Caco-2 (cell line): ENCODE data around the gene TXLNG. TPM values are rescaled to one million over a fixed set of nuclear protein-coding genes. Genes with fewer than 3 reads are reported as not detected.
"Not testable (repeated sequence)": the region's sequence is repeated elsewhere in the genome, so short reads cannot be mapped to it uniquely, and the experiment has no call there.

Source experiments
- BruUV-seq: library from RNA; stranded (reverse); fragments of 400-500 nt; replicated peaks from 2 replicates; lab custom pipeline; 2021; lab: Mats Ljungman, UMichigan
- CTCF ChIA-PET: fragments of 300-600 bp; sonication (Branson Sonifier 250); formaldehyde crosslinking; loops from one replicate; lab custom pipeline; 2022; ENCODE audit warnings: antibody characterized with exemption; lab: Charles Lee
- POLR2A ChIA-PET: fragments of 300-600 bp; sonication (Branson Sonifier 250); formaldehyde crosslinking; loops from one replicate; lab custom pipeline; 2022; ENCODE audit warnings: antibody characterized with exemption; lab: Charles Lee
- DNase-seq, 2 experiments: peaks; one replicate each; pipeline versions ENCODE4 v3.0.0 to v3.0.0-alpha.2; 2020 to 2022
- H3K27me3 ChIP-seq: replicated peaks from 2 replicates; pipeline ENCODE4 v1.6.0; 2011; ENCODE audit warnings: low read length; ENCODE audit not compliant: control insufficient read depth, insufficient read depth
- H3K36me3 ChIP-seq: 2 replicates; pipeline ENCODE4 v1.5.1; 2011; ENCODE audit warnings: low read length; ENCODE audit not compliant: control insufficient read depth, insufficient read depth
- H3K4me1 ChIP-seq: fragments of 250-450 bp; sonication (Bioruptor Pico); 2 replicates; pipeline ENCODE4 v1.5.1; 2020; ENCODE audit warnings: mild to moderate bottlenecking
- H3K4me3 ChIP-seq: 2 replicates; pipeline ENCODE4 v1.5.1; 2011; ENCODE audit warnings: low read depth, mild to moderate bottlenecking, control low read depth, low read length
- H3K9me3 ChIP-seq: fragments of 250-450 bp; sonication (Bioruptor Pico); 2 replicates; pipeline ENCODE4 v1.5.1; 2020; ENCODE audit warnings: mild to moderate bottlenecking, moderate library complexity
- H3K27ac Mint-ChIP-seq: one replicate; pipeline ENCODE4 v1.8.0; 2022; ENCODE audit warnings: mixed read lengths; ENCODE audit not compliant: unreplicated experiment
- H3K27me3 Mint-ChIP-seq: one replicate; pipeline ENCODE4 v1.8.0; 2022; ENCODE audit warnings: mixed read lengths; ENCODE audit not compliant: insufficient read depth, unreplicated experiment
- H3K36me3 Mint-ChIP-seq: one replicate; pipeline ENCODE4 v1.8.0; 2022; ENCODE audit warnings: mild to moderate bottlenecking, mixed read lengths; ENCODE audit not compliant: insufficient read depth, unreplicated experiment
- H3K4me1 Mint-ChIP-seq: one replicate; pipeline ENCODE4 v1.8.0; 2022; ENCODE audit warnings: low read depth, mixed read lengths; ENCODE audit not compliant: unreplicated experiment
- H3K4me3 Mint-ChIP-seq: one replicate; pipeline ENCODE4 v1.8.0; 2022; ENCODE audit warnings: mild to moderate bottlenecking, moderate library complexity, mixed read lengths; ENCODE audit not compliant: unreplicated experiment
- H3K9me3 Mint-ChIP-seq: one replicate; pipeline ENCODE4 v1.8.0; 2022; ENCODE audit warnings: mixed read lengths; ENCODE audit not compliant: unreplicated experiment
- CTCF ChIP-seq, 2 experiments: fragments of 200-600 bp in 1 of 2; IDR thresholded peaks; 1 replicate in 1 of 2; 2 replicates in 1 of 2; pipeline versions ENCODE4 v1.5.1 to v1.8.0; 2011 to 2022; ENCODE audit warnings: antibody characterized with exemption in 1 of 2, control low read depth in 1 of 2, inconsistent platforms in 1 of 2, low read depth in 1 of 2, low read length in 1 of 2, mild to moderate bottlenecking in 1 of 2, moderate library complexity in 1 of 2; ENCODE audit not compliant: insufficient read depth in 1 of 2, severe bottlenecking in 1 of 2, unreplicated experiment in 1 of 2
- intact Hi-C: fragments of 100-400 bp; cut with micrococcal nuclease; formaldehyde crosslinking; loops from one replicate; pipeline ENCODE4 v1.10.0; 2022; ENCODE audit not compliant: unreplicated experiment
- total RNA-seq: library from RNA; stranded (reverse); gene quantifications from 2 replicates; pipeline ENCODE4 v1.2.3, GENCODE V29; 2022

TXLNG gene
- total RNA-seq, 1 experiment from 2014 or later, result 18.3 TPM

- Histone ChIP-seq H3K4me1 (0 out of 2 replicates have a peak, but pooled peaks cover 7% of the 10 kb centered on the region), H3K36me3 (no peaks in the 10 kb centered on the region), H3K4me3 (no peak overlapping the region), H3K27me3 (no peaks in the 10 kb centered on the region), H3K9me3 (no peaks in the 10 kb centered on the region)
- Mint-ChIP-seq H3K36me3 (peaks cover 12% of the 10 kb centered on the region), H3K9me3 (no peaks in the 10 kb centered on the region), H3K27ac (no peak overlapping the region), H3K4me1 (no peaks in the 10 kb centered on the region), H3K27me3 (no peaks in the 10 kb centered on the region), H3K4me3 (no peak overlapping the region)
- ChIA-PET POLR2A (no interaction called here), CTCF (no interaction called here)
- no peak for TF ChIP-seq CTCF (IDR thresholded peaks at IDR 0.05; ENCODE audit: insufficient read depth in 1 of 2, low read depth in 1 of 2, low read length in 1 of 2, severe bottlenecking in 1 of 2, unreplicated experiment in 1 of 2)
- BruUV-seq, result no TSS peak
- no peak for DNase-seq
- intact Hi-C loops, result no loop called here
Measured at GRCh38 chrX:16774746-16775145, 11.5 kb upstream of the TXLNG start.

- Mint-ChIP-seq H3K36me3 (peaks cover 4% of the 10 kb centered on the region), H3K27me3 (no peaks in the 10 kb centered on the region), H3K27ac (no peak overlapping the region), H3K9me3 (no peaks in the 10 kb centered on the region), H3K4me3 (no peak overlapping the region), H3K4me1 (no peaks in the 10 kb centered on the region)
- no peaks in the 10 kb centered on the region for H3K9me3 ChIP-seq
- no peaks in the 10 kb centered on the region for H3K4me1 ChIP-seq
- no peak for TF ChIP-seq CTCF (IDR thresholded peaks at IDR 0.05; ENCODE audit: insufficient read depth in 1 of 2, low read depth in 1 of 2, low read length in 1 of 2, severe bottlenecking in 1 of 2, unreplicated experiment in 1 of 2)
- POLR2A ChIA-PET, result no interaction called here
- DNase-seq, result no peak
- H3K36me3 ChIP-seq, result no peaks in the 10 kb centered on the region
- H3K4me3 ChIP-seq, result no peak overlapping the region
- H3K27me3 ChIP-seq, result no peaks in the 10 kb centered on the region
- BruUV-seq, result no TSS peak
- CTCF ChIA-PET, result no interaction called here
- intact Hi-C loops, result no loop called here
Measured at GRCh38 chrX:16778545-16778944, 7.7 kb upstream of the TXLNG start.

DNA sequence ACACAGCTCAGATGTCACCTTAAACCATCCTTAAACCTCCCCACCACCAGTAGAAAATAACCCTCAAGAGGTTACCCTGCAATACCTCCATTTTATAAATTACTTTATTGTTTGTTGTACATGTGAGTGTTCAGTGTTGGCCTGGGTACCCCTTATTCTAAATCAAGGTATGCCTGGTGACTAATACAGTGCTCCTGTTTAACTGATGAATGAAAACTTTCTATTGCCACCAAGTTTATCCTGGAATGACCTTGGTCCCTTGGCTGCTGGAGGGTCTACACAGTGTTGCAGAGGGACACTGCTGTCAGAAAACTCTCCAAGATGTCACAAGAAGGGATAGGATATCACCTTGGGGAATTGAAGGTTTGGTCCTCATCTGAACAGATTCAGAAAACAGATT is 7.3 kb upstream of the TXLNG start:
- no peaks in the 10 kb centered on the region for H3K36me3 ChIP-seq
- H3K36me3 Mint-ChIP-seq, result peaks cover 4% of the 10 kb centered on the region
- no peaks in the 10 kb centered on the region for H3K4me1 ChIP-seq
- intact Hi-C loops, result no loop called here
- POLR2A ChIA-PET, result no interaction called here
- no peaks in the 10 kb centered on the region for H3K27me3 Mint-ChIP-seq
- H3K4me1 Mint-ChIP-seq, result no peaks in the 10 kb centered on the region
- H3K27ac Mint-ChIP-seq, result no peak overlapping the region
- H3K4me3 ChIP-seq, result no peak overlapping the region
- no peaks in the 10 kb centered on the region for H3K9me3 ChIP-seq
- no TSS peak for BruUV-seq
- DNase-seq, result no peak
- TF ChIP-seq CTCF (IDR thresholded peaks at IDR 0.05; ENCODE audit: insufficient read depth in 1 of 2, low read depth in 1 of 2, low read length in 1 of 2, severe bottlenecking in 1 of 2, unreplicated experiment in 1 of 2), result no peak
- no peaks in the 10 kb centered on the region for H3K27me3 ChIP-seq
- no peaks in the 10 kb centered on the region for H3K9me3 Mint-ChIP-seq
- H3K4me3 Mint-ChIP-seq, result no peak overlapping the region
- CTCF ChIA-PET, result no interaction called here

DNA sequence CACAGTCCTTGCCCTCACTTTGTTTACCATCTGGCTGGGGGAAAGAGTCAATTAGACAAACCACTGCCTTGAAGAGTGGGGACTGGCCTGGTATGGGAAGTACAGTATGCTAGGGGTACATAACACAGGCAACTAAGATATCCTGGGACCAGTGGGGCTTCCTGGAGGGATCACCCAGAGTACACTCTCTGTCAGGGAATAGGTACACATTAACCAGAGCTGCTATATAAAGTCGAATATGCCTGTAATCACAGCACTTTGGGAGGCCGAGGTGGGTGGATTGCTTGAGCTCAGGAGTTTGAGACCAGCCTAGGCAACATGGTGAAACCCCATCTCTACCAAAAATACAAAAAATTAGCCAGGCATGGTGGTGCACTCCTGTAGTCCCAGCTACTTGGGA is 6.5 kb upstream of the TXLNG start:
- POLR2A ChIA-PET, H3K36me3 Mint-ChIP-seq, H3K9me3 Mint-ChIP-seq, H3K27me3 ChIP-seq, H3K4me1 ChIP-seq, CTCF ChIA-PET, H3K4me3 ChIP-seq, H3K27ac Mint-ChIP-seq, H3K4me1 Mint-ChIP-seq, H3K36me3 ChIP-seq, intact Hi-C loops, H3K27me3 Mint-ChIP-seq, H3K9me3 ChIP-seq, DNase-seq, BruUV-seq, H3K4me3 Mint-ChIP-seq: not testable (repeated sequence)
